H1 (cell line): ENCODE results near the gene MEIS2. TPM values are rescaled to one million over a fixed set of nuclear protein-coding genes. Genes with fewer than 3 reads are reported as not detected.

ENCODE experiments used
- CTCF ChIA-PET: fragments of 300-600 bp; sonication (Branson Sonifier 250); formaldehyde crosslinking; loops from one replicate; lab custom pipeline; 2021; ENCODE audit not compliant: partially characterized antibody; lab: Charles Lee
- POLR2A ChIA-PET: fragments of 300-600 bp; sonication (Branson Sonifier 250); formaldehyde crosslinking; loops from one replicate; lab custom pipeline; 2021; ENCODE audit warnings: inconsistent platforms; ENCODE audit not compliant: partially characterized antibody; lab: Charles Lee
- DNase-seq, 2 experiments: peaks; one replicate each; pipeline versions ENCODE4 v3.0.0 to v3.0.0-alpha.2; 2010 to 2022; ENCODE audit warnings: low spot score in 2 of 2, low read depth in 1 of 2, mixed read lengths in 1 of 2
- FAIRE-seq: peaks from 2 replicates; lab custom pipeline; 2011; peaks lifted over from hg19 to GRCh38; lab: Jason Lieb, UNC
- H2AFZ ChIP-seq: 2 replicates; pipeline ENCODE4 v1.8.1; 2012; ENCODE audit warnings: low read length, inconsistent platforms
- H2AK5ac ChIP-seq: 2 replicates; pipeline ENCODE4 v1.6.1; 2013; ENCODE audit warnings: low read depth, low read length
- H2BK120ac ChIP-seq: replicated peaks from 2 replicates; pipeline ENCODE3; 2013; ENCODE audit warnings: low read depth, low read length, inconsistent platforms
- H2BK12ac ChIP-seq: 2 replicates; pipeline ENCODE4 v1.6.1; 2013; ENCODE audit warnings: low read depth, low read length
- H2BK15ac ChIP-seq: 2 replicates; pipeline ENCODE4 v1.6.1; 2013; ENCODE audit warnings: low read length
- H2BK20ac ChIP-seq: 2 replicates; pipeline ENCODE4 v1.6.1; 2013; ENCODE audit warnings: low read length
- H2BK5ac ChIP-seq: 2 replicates; pipeline ENCODE4 v1.6.1; 2013; ENCODE audit warnings: low read depth, low read length
- H3K14ac ChIP-seq: 2 replicates; pipeline ENCODE4 v1.6.1; 2013; ENCODE audit warnings: inconsistent platforms; ENCODE audit not compliant: insufficient read length
- H3K18ac ChIP-seq: 2 replicates; pipeline ENCODE4 v1.6.1; 2013; ENCODE audit warnings: low read length; ENCODE audit errors: extremely low read depth
- H3K23ac ChIP-seq: 2 replicates; pipeline ENCODE4 v1.6.1; 2013; ENCODE audit warnings: inconsistent platforms; ENCODE audit not compliant: insufficient read length
- H3K23me2 ChIP-seq: 2 replicates; pipeline ENCODE4 v1.6.1; 2013; ENCODE audit warnings: low read depth, low read length
- H3K27ac ChIP-seq: 2 replicates; pipeline ENCODE4 v1.6.1; 2011; ENCODE audit warnings: low read depth, low read length, inconsistent platforms
- H3K27me3 ChIP-seq, 4 experiments: replicated peaks in 1 of 4; 1 replicate in 1 of 4; 2 replicates in 3 of 4; pipeline versions ENCODE4 v1.6.1 to v1.8.1; 2011 to 2013; ENCODE audit warnings: low read length in 3 of 4, mild to moderate bottlenecking in 3 of 4, inconsistent platforms in 2 of 4, mixed read lengths in 2 of 4, moderate library complexity in 1 of 4; ENCODE audit not compliant: control insufficient read depth in 3 of 4, insufficient read depth in 3 of 4; ENCODE audit errors: extremely low read depth in 1 of 4
- H3K36me3 ChIP-seq, 4 experiments: 2 replicates each; pipeline versions ENCODE4 v1.6.1 to v1.8.1; 2011 to 2013; ENCODE audit warnings: mild to moderate bottlenecking in 4 of 4, low read length in 3 of 4, moderate library complexity in 2 of 4, control low read depth in 1 of 4, inconsistent platforms in 1 of 4; ENCODE audit not compliant: insufficient read depth in 4 of 4, control insufficient read depth in 2 of 4
- H3K4ac ChIP-seq: replicated peaks from 2 replicates; pipeline ENCODE3; 2013; ENCODE audit warnings: low read length, low read depth, mixed read lengths, inconsistent platforms; ENCODE audit not compliant: insufficient read length
- H3K4me1 ChIP-seq, 4 experiments: replicated peaks in 1 of 4; 1 replicate in 1 of 4; 2 replicates in 3 of 4; pipeline versions ENCODE4 v1.6.1 to v1.8.1; 2011 to 2013; ENCODE audit warnings: low read length in 3 of 4, inconsistent platforms in 2 of 4, mixed read lengths in 1 of 4; ENCODE audit not compliant: insufficient read depth in 4 of 4, control insufficient read depth in 3 of 4
- H3K4me2 ChIP-seq, 2 experiments: 2 replicates each; pipeline versions ENCODE4 v1.6.1 to v1.8.1; 2011 to 2013; ENCODE audit warnings: low read depth in 2 of 2, low read length in 2 of 2, control low read depth in 1 of 2, inconsistent platforms in 1 of 2, mild to moderate bottlenecking in 1 of 2; ENCODE audit not compliant: insufficient read depth in 1 of 2
- H3K4me3 ChIP-seq, 4 experiments: fragments of 200-600, 300-600 bp in 1 of 4; sonication (generic), shearing (Covaris generic), sonication (Bioruptor Twin) in 1 of 4; 2 replicates each; pipeline versions ENCODE4 v1.5.1 to v1.8.1; 2011 to 2016; ENCODE audit warnings: low read length in 4 of 4, low read depth in 3 of 4, control low read depth in 2 of 4, inconsistent platforms in 2 of 4, mild to moderate bottlenecking in 2 of 4, mixed read lengths in 1 of 4, moderate library complexity in 1 of 4; ENCODE audit not compliant: insufficient read depth in 2 of 4; ENCODE audit errors: extremely low read depth in 1 of 4
- H3K56ac ChIP-seq: replicated peaks from 2 replicates; pipeline ENCODE3; 2013; ENCODE audit warnings: low read depth, mild to moderate bottlenecking, mixed read lengths, low read length, inconsistent platforms; ENCODE audit not compliant: insufficient read length
- H3K79me1 ChIP-seq: 2 replicates; pipeline ENCODE4 v1.6.1; 2013; ENCODE audit warnings: low read depth, low read length, control low read depth
- H3K79me2 ChIP-seq, 2 experiments: 2 replicates each; pipeline versions ENCODE4 v1.6.1 to v1.8.1; 2012 to 2013; ENCODE audit warnings: low read length in 2 of 2, mild to moderate bottlenecking in 2 of 2, inconsistent platforms in 1 of 2; ENCODE audit not compliant: insufficient read depth in 2 of 2, control insufficient read depth in 1 of 2
- H3K9ac ChIP-seq, 4 experiments: replicated peaks in 1 of 4; 1 replicate in 1 of 4; 2 replicates in 3 of 4; pipeline versions ENCODE4 v1.6.1 to v1.8.1; 2011 to 2013; ENCODE audit warnings: low read depth in 3 of 4, low read length in 3 of 4, control low read depth in 2 of 4, mild to moderate bottlenecking in 2 of 4, moderate library complexity in 2 of 4, inconsistent platforms in 1 of 4; ENCODE audit errors: extremely low read depth in 1 of 4
- H3K9me3 ChIP-seq, 2 experiments: 2 replicates each; pipeline versions ENCODE4 v1.6.1 to v1.8.1; 2012 to 2013; ENCODE audit warnings: mild to moderate bottlenecking in 2 of 2, moderate library complexity in 2 of 2, control low read depth in 1 of 2, inconsistent platforms in 1 of 2, low read depth in 1 of 2, low read length in 1 of 2, mixed read lengths in 1 of 2; ENCODE audit not compliant: insufficient read depth in 2 of 2
- H4K20me1 ChIP-seq, 2 experiments: replicated peaks in 1 of 2; 2 replicates each; pipeline versions ENCODE3 to v1.8.1; 2011 to 2013; ENCODE audit warnings: inconsistent platforms in 2 of 2, low read length in 2 of 2, mild to moderate bottlenecking in 1 of 2; ENCODE audit not compliant: insufficient read depth in 2 of 2, control insufficient read depth in 1 of 2
- H4K5ac ChIP-seq: 2 replicates; pipeline ENCODE4 v1.6.1; 2013; ENCODE audit warnings: low read length, low read depth, mixed read lengths, inconsistent platforms; ENCODE audit not compliant: insufficient read length
- H4K8ac ChIP-seq: 2 replicates; pipeline ENCODE4 v1.8.0; 2013; ENCODE audit warnings: mild to moderate bottlenecking, moderate library complexity, low read length, inconsistent platforms; ENCODE audit not compliant: insufficient read depth; ENCODE audit errors: extremely low read depth
- H4K91ac ChIP-seq: replicated peaks from 2 replicates; pipeline ENCODE3; 2013; ENCODE audit warnings: low read length, mixed read lengths, inconsistent platforms; ENCODE audit not compliant: insufficient read length
- BACH1 ChIP-seq: IDR thresholded peaks from 2 replicates; pipeline ENCODE4 v1.6.1; 2012; ENCODE audit warnings: low read length, improper control_type of control experiment
- CBX5 ChIP-seq: fragments of 300-800, 300-1000 bp; sonication (generic); IDR thresholded peaks from 2 replicates; pipeline ENCODE4 v1.7.1; 2016; ENCODE audit warnings: antibody characterized with exemption, low read length, low read depth
- EGR1 ChIP-seq: IDR thresholded peaks from 2 replicates; pipeline ENCODE4 v1.6.1; 2011; ENCODE audit warnings: low read depth, low read length, borderline replicate concordance
- HDAC2 ChIP-seq, 2 experiments: fragments of 300-600 bp in 1 of 2; sonication (generic) in 1 of 2; IDR thresholded peaks; 2 replicates each; pipeline ENCODE4 v1.6.1; 2011 to 2012; ENCODE audit warnings: low read depth in 2 of 2, low read length in 2 of 2, mild to moderate bottlenecking in 2 of 2, moderate library complexity in 2 of 2, borderline replicate concordance in 1 of 2, inconsistent platforms in 1 of 2
- NRF1 ChIP-seq: IDR thresholded peaks from 2 replicates; pipeline ENCODE4 v1.6.1; 2011; ENCODE audit warnings: mild to moderate bottlenecking, low read depth, low read length, improper control_type of control experiment
- SP1 ChIP-seq: IDR thresholded peaks from 2 replicates; pipeline ENCODE4 v1.6.1; 2011; ENCODE audit warnings: low read depth, low read length
- SP2 ChIP-seq: IDR thresholded peaks from 2 replicates; pipeline ENCODE4 v1.6.1; 2012; ENCODE audit warnings: mild to moderate bottlenecking, low read length, inconsistent platforms
- TAF1 ChIP-seq: IDR thresholded peaks from 2 replicates; pipeline ENCODE4 v1.6.1; 2011; ENCODE audit warnings: mild to moderate bottlenecking, low read depth, low read length
- WGBS, 2 experiments: shearing (Covaris generic) in 1 of 2; methylation state at CpG; one replicate each; pipeline versions ENCODE4 v1.1.6 to v1.1.7; 2013 to 2015; ENCODE audit warnings: low lambda C conversion rate in 2 of 2, mixed read lengths in 2 of 2, inconsistent platforms in 1 of 2, low coverage in 1 of 2, missing lambda C conversion rate in 1 of 2; ENCODE audit not compliant: insufficient replicate concordance in 2 of 2, insufficient coverage in 1 of 2, insufficient read length in 1 of 2; ENCODE audit errors: extremely low coverage in 1 of 2, missing lambda C conversion rate in 1 of 2; 5-methylcytosine and 5-hydroxymethylcytosine counted together
- polyA plus RNA-seq, 7 experiments: library from polyadenylated mRNA; depleted of rRNA in 3 of 7; stranded (reverse) in 5 of 7; unstranded in 2 of 7; fragments of >200 nt in 5 of 7; fragments of 200-250 nt in 2 of 7; gene quantifications; 1 replicate in 5 of 7; 2 replicates in 1 of 7; 4 replicates in 1 of 7; pipeline versions ENCODE4 v1.2.1 to v1.2.3, GENCODE V29; 2011 to 2013; ENCODE audit warnings: missing spikeins in 2 of 7, mixed read lengths in 2 of 7
- total RNA-seq: library from RNA; stranded (reverse); fragmentation: NEBNext Ultra II Directional; extraction: Animal tissue kit (Norgen Biotek cat#: 25700); gene quantifications from 2 replicates; pipeline ENCODE4 v1.2.1, GENCODE V29; 2021
- TF ChIP-seq, protein P1 (sequence below): IDR thresholded peaks from 2 replicates; pipeline ENCODE4 v1.6.1; 2012; ENCODE audit warnings: low read length, inconsistent platforms

The MEIS2 gene
- total and polyA plus RNA-seq, 2 of the 8 experiments (the other 6 are each of a cell fraction or from before 2014, with no cell fraction given), result 0.22 to 1.2 TPM

DNA sequence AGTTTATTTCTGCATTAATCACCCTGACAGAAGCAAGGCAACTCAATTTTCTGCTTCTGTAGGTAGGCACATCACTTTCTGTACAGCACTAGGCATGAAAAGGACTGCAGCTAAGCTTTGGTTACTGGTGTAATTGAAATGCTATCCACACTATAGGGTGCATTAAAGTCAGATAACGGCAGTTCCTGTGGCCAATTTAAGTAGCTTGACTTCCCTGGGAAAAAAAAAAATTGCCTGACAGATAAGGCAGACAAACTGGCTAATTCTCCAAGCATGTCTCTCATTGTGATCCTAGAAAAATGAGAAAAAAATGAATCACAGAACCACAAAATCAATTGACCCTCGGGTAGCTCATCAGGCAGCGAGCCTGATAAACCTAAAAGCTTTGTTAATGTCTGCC is 151.4 kb downstream of the MEIS2 start:
- Histone ChIP-seq H3K9ac (peak overlapping the region in 1 of 4 experiments; percentile 13; a peak in 1 of 7 replicates), H2BK15ac (no peak overlapping the region), H3K27ac (no peak overlapping the region)
- TF ChIP-seq NRF1, result no peak
- TF ChIP-seq SP2, result no peak
- TF ChIP-seq TAF1, result no peak
- no peak for TF ChIP-seq CBX5
- TF ChIP-seq SP1, result no peak
- TF ChIP-seq, protein P1, sequence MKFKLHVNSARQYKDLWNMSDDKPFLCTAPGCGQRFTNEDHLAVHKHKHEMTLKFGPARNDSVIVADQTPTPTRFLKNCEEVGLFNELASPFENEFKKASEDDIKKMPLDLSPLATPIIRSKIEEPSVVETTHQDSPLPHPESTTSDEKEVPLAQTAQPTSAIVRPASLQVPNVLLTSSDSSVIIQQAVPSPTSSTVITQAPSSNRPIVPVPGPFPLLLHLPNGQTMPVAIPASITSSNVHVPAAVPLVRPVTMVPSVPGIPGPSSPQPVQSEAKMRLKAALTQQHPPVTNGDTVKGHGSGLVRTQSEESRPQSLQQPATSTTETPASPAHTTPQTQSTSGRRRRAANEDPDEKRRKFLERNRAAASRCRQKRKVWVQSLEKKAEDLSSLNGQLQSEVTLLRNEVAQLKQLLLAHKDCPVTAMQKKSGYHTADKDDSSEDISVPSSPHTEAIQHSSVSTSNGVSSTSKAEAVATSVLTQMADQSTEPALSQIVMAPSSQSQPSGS, result no peak
- TF ChIP-seq BACH1, result no peak
- TF ChIP-seq EGR1, result no peak
- no peak for TF ChIP-seq HDAC2 (IDR thresholded peaks at IDR 0.05; ENCODE audit: borderline replicate concordance in 1 of 2, low read depth in 2 of 2, low read length in 2 of 2)
- TF ChIP-seq, all 59 proteins: peak for 0
- Histone ChIP-seq H3K9me3 (no peaks in the 10 kb centered on the region), H3K4me3 (no peak overlapping the region), H2BK5ac (no peak overlapping the region), H3K79me2 (no peaks in the 10 kb centered on the region), H3K18ac (no peak overlapping the region), H2BK12ac (no peak overlapping the region), H3K23ac (no peak overlapping the region), H3K14ac (no peak overlapping the region), H3K4me2 (no peak overlapping the region), H3K79me1 (no peaks in the 10 kb centered on the region), H2BK20ac (no peak overlapping the region), H4K5ac (no peak overlapping the region), H4K8ac (no peak overlapping the region), H3K56ac (no peak overlapping the region), H3K36me3 (no peaks in the 10 kb centered on the region), H3K23me2 (no peaks in the 10 kb centered on the region), H2AK5ac (no peak overlapping the region), H4K91ac (no peak overlapping the region), H2BK120ac (no peak overlapping the region), H3K4ac (no peak overlapping the region), H2AFZ (no peak overlapping the region), H3K4me1 (peaks cover 0 to 8% (median 3%) of the 10 kb centered on the region in 4 experiments; a peak in 3 of 7 replicates), H4K20me1 (no peaks in the 10 kb centered on the region), H3K27me3 (no peaks in the 10 kb centered on the region)
- ChIA-PET CTCF (interaction anchor here (0.6 to 0.8 kb wide), 3 partner anchors 12 to 89 kb away, joined by 3 to 4 read pairs (median 4); no protein-coding TSS in a partner anchor), POLR2A (no interaction called here)
- WGBS, 2 experiments, result 86% methylated on average over 3 of the region's 3 CpGs; no CpG with 5 or more reads in 1 of the 2 experiments
- no peak for DNase-seq
- no peak for FAIRE-seq
